Stimulated activated CD8-positive, alpha-beta memory T cell treated with anti-CD3 and anti-CD28 coated beads, Interleukin-7, amount 100 ng/mL, for 48 hours (primary cell): Measurements from ENCODE around the gene KNCN.

Source experiments
- DNase-seq, 2 donors: peaks; one replicate each; pipeline ENCODE4 v3.0.0-alpha.2; 2020; ENCODE audit warnings: low read depth in 1 of 2; ENCODE audit errors: extremely low read depth in 1 of 2

Gene KNCN

DNA sequence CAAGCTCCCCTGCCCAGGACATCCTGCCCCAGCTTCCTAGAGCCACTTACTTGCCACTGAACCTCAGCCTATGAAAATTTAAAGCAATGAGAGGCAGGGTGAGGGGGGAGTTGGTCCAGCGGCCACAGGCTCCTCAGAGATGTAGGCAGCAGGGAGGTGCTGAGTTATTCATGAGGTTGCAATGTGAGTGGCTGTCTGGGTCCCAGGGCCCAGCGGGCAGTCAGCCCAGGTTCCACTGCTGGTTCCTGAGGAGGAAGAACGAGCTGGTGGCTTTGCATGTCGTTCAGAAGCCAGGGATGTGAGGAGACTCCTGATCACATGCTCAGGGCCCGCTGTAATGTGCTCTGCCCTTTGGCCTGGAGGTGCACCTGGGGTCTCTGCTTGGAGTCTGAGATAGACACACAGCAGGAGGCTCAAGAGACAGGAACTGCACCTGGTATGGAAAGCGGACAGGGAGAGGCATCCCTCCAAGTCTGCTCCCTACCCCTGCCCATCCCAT is at the start of gene KNCN:
Gene KNCN, minus strand, starts transcription at position 51 of the 499 bp plus-strand sequence. CDS start 432 bp downstream, outside the sequence.
- no peak for DNase-seq

DNA sequence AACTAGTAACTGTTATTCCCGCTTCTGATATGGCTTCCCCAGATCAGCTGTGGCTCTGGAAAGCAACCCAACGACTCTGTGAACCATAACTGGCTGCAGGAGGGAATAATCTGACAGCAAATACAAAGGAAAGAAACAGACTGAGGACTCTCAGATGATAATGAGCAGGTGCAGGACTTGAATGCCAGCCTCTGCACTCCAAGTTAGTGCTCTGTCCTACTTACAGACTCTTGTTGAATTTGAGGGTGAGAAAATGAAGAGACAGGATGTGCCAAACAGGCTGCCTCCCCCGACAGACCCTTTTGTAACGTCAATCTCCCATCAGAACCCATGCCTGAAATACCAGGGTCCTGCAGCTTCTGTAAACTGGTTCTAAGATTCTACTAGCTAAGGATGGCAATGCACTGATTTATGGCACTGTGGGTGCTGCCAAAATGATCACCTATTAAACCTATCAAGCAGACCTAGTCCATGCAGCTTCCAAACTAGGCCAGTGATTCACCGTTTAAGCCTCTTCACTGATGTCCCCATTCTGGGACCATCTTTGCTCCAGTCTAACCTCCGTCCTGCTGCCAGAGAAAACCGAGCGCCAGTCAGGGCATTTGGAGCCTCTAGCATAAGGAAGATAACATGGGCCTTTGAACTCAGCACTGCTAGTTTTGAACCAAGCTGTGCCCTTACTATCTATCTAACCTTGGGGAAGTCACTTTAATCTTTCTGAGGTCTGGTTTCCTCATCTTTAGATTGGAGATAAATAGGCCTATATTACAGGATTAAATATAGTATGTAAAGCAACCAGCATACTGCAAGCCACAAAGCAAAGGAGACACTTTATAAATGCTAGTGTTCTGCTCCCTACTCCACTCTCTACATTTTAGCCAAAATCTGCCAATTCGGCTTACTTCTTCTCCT is 47.9 kb upstream of the KNCN start:
- no peak for DNase-seq

DNA sequence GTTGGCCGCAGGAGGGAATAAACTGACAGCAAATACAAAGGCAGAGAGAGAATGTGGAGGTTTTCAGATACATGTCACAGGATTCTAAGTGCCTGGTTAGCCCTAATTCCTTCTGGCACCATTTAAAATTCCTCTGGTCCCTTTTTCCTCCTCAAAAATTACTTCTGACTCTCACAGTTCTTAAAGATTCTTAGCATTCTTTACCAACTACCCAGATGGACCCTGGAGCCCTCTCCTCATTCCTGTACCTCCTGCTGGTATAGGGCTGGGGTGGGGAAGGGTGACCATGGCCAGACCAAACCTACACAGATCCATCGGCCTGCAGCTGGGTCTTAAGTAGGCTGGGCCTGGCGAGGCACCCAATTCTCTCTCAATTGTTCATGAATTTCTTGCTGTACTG is 45.4 kb upstream of the KNCN start:
- no peak for DNase-seq

DNA sequence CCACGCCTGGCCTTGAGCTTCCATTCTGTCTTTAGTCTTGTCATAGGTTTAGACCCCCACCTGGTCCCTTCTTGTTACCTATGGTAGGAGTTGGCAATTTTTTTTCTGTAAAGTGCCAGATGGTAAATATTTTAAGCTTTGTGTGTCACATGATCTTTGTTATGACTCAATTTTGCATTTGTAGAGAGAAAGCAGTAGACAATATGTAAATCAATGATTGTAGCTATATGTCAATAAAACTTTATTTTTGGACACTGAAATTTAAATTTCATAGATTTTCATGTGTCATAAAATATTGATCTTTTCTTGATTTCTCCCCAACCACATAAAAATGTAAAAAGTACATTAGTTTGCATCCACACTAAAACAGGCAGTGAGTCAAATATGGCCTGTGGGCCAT is 44.6 kb upstream of the KNCN start:
- no peak for DNase-seq

DNA sequence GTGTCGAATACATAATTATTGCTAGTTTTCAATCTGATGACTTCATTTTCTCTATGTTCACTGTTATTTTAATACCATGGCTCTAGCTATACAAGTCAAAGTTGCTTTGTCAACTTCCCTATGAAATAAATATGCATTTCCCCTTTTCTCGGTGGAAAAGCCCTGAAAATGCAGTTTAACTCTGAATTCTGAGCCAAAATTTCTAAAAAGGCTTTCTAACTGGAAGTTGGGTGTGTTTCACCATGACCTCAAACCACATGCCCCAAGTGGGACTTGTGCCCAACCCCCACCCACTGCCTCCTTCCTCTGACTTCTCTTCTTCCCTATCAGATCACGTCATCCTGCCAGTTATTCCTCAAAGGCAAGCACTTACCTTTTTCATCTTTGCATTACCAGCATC is 43.7 kb upstream of the KNCN start:
- DNase-seq: no peak

DNA sequence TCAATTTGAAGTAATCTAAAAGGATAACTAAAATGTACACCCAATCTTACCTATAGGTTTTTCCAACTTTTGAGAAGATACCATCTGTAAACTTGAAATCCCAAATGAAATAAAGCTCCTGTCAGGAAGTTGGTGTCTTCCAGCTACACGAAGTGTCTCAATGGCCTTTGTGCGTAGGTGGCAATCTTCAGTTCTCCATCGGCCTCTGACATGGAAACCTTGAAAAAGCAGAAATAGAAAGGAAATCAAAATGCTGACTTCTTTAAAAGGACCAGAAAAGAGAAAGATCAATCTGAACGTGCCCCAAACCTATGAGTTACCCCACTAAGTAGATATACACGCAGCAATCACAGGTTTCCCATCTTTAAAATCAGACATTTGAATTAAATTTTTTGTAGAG is 42.6 kb upstream of the KNCN start:
- no peak for DNase-seq

DNA sequence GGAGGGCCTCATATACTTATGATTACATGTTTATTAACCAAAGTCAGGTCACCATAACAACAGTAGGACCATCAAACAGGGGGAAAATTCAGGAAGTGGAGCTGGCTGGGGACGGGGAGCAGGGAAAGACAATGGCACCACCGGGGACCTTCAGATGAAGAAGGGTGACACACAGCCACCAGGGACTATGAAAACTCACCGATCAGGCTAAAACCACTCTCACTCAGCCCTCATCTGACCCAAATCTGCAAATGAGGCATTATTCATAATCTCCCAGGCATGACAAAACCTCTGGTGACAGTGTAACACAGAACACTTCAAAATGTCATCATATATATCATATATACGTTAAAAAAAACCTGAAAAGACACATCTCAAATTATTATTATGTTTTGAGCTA is 41.4 kb upstream of the KNCN start:
- DNase-seq: no peak

DNA sequence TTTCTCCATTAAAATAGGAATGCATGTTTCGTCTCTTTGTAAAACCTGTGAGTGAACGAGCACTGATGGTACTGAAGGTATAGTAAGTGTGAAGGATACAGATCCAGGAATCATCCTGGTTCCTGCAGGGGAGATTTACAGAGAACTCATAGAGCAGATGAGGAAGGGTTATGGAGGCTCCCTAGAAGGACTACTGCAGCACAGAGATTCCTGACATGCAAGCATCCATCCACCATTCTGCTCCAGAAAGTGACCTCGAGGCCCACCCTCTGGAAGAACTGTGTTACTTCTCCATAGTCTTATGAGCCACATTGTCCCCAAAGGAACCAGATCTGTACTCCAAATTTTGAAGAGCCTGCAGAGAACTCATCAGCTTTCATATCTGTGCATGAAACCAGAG is 38.1 kb upstream of the KNCN start:
- no peak for DNase-seq

DNA sequence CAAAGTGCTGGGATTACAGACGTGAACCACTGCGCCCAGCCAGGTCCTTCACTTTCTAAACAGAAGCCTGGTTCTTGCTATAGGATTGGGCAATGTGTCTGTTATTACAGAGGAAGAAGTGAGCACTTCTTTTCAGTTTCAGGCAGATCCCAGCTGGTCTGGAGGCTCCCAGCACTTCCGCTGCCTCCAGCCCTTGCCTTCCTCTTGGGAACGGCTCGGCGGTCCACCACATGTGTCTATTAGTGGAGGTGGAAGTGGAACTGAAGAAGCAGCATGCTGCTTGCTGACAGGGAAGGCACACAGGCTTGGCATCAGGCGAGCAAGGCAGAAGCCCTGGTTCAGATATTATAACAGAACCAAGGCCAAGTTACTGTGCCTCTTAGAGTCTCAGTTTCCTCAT is 35.6 kb upstream of the KNCN start:
- no peak for DNase-seq

DNA sequence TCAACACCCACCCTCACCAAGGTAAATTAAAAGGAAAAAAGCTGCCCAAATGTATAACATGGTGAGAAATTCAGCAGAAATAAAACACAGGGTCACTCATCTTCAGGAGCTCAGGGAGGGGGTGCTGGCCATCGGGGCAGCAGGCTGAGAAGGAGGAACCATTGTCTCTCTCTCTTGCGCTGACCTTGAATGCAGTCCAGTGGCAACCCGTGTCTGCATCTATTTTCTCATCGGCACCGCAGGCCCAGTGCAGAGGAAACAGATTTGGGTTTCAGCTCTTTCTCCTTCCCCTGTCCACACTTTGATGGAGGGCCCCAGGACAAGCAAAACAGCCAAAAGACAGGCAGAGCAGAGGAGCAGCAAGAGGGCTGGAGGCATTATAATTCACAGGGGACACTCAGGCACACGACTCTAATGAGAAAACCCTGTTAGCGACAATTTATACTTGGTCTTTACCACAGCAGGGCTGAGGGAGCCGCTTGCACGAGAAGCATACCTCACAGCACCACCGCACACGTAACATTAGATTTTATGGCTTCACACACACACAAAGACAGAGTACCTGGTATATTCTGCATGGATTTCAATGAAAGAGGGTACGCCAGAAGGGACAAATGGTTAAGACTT is 34.0 kb upstream of the KNCN start:
- no peak for DNase-seq

DNA sequence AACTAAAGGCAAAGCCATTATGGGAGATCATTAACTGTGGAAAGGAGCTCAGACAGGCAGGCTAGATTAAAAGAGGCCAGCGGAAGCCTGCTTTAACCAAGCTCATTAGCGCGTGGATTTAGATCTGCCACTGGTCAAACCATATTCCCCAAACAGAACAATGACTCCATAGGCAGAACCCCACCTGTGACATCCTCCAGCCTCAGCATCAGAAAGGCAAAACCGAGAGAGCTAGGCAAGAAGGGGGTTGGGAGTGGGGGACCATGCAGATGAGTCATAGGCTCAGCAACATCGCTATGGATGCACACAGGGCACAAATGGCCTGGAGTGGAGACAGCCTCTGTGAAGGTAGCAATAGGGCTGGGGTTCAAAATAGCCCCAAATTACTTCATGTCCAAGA is 32.0 kb upstream of the KNCN start:
- no peak for DNase-seq

DNA sequence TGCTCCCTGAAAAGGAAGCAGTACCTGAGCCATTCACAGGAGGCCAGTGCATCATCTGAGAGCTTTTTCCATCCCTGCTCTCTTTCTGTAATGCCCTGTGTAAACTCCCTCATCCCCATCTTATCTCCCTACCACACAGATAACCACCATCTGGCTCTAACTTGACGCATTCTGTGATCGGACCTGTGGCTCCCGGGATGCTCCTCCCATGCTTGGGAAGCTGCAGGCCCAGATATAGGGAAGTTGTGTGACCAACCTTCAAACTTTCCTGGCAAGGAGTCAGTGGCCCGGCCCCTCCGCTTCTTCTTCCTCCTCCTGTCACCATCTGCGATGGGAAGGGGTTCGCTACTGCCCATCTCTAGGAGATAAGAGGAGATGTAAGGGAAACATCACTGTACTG is 31.5 kb upstream of the KNCN start:
- DNase-seq: no peak

DNA sequence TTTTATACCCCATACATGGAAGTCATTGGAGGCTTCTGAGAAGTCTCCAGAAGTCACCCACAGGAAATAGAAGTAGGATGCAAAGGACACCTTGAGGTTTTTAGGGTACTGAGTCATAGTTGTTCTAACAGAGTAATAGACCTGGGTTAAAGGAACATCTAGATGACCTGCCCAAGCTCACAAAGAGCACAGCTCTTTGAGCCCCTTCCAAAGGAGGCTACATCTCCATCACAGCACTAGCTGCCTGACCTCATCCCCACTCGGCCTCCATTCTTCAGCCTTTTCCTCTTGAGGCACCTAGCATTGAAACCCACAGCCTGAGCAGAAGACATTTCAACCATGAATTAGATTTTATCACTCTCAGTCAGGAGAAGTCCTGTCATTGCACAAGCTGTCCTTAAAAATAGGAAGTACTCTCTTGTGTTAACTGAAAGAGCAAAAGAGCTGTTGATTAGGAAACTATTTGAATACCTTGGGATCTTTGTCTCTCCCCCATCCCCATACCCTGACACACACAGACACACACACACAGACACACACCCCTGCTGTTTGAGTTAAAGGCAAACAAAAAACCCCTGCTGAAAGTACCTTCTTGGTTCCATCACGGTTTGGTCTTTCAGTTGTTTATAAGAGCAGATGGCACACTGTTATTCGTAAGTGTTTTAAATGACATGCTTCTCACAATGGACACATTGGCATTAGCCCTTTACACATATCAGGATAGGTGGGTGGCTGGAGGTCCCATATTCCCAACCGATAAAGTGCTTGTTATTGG is 30.4 kb upstream of the KNCN start:
- DNase-seq: no peak

DNA sequence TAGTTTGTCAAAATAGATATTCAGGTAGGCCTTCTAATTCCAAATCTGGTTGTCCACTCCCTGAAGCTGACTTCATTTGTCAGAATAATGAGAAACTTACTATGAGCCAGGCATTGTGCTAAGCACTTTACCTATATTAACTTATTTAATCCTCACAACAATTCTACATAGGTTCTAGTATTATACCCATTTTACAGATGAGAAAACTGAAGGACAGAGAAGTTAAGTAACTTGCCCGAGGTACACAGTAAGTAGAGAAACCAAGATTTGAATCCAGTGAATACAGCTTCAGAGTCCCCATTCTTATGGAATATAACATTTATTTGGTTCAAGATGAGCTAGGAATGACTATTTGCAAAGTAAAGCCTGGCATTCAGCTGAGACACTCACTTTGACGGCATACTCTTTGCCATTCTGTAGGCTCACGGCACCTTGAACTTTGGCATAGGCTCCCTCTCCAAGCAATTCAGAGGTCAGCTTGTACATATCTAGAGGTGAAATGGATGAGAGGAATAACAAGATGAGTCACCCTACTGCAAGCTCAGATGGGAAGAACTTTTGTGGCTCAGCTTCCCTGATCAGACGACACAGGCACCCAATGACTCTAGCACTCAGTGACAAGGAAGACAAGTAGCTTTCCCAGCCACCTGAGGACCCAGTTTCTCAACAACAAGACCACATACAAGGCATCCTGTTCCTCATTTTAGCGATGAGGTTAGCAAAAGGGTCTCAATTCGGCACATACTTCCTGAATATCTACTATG is 28.9 kb upstream of the KNCN start:
- no peak for DNase-seq

DNA sequence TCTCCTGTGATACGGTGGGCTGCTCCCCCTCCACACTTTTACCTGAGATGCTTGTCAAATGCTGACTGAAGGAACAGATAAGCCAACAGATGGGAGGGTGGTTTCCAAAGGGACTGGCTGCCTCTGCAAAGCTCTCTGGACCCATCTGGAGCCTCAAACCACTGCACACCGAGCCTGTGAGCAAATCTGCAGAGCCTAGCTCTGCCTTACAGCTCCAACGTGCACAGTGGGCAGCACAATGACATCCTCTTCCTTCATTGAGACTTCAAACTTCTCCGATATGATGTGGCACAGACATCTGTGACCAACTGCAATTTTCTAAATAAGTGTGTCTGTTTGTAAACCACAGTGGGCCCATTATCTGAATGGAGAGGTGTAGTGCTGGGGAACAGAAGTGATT is 26.2 kb upstream of the KNCN start:
- no peak for DNase-seq

DNA sequence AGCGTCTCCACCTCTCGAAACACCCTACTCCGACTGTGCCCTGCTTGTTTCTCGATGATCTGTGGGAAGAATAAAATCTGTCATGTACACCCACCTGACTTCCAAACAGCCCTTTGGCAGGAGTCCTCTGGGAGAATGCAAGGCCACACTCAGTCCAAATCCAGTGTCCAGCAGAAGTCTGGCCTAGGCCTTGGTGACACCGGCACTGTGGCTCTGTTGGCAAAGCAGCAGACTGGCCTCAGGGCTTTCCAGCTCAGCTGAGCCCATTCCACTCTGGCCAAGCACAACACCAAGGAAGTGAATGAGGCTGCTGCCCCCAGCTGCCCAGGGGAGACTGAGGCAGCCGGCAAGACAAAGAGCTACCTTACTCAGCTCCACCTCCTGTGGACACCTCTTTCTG is 25.1 kb upstream of the KNCN start:
- DNase-seq: no peak

DNA sequence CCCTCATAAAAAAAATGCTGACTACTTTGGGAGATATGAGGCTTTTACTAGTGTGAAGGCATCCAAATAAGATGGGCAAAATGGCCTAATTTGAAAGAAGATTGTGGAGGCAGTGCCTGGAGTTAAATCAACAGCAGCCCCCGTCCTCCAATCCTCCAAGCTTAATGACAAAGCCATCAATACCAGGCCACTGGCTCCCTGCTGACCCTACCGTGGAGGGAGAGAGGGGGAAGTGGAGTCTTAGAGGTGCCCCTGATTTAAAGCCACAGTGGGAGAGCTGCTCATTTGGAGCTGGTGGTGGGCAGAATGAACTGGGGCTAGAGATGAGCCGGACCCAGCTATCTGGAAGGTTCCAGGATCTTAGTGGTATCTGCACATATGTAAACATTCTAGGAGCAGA is 24.3 kb upstream of the KNCN start:
- DNase-seq: no peak

DNA sequence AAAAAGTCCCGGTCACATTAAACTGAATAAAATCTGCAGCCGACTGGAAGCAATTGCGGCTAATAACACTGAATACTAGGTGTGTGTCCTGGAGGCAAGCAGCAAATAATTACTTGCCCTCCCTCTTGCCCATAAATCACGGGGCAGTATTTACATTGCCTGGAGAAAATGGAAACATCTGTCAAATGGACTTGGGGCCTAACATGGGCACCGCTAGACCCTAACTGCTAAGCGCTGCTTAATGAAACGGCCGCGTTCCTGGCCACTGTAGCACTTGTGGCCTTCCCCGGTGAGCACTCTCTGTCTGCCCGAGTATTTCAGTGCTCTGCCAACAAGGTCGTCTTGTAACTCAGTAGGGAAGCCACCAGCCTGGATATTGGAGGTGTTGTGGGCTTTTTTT is 23.9 kb upstream of the KNCN start:
- no peak for DNase-seq

DNA sequence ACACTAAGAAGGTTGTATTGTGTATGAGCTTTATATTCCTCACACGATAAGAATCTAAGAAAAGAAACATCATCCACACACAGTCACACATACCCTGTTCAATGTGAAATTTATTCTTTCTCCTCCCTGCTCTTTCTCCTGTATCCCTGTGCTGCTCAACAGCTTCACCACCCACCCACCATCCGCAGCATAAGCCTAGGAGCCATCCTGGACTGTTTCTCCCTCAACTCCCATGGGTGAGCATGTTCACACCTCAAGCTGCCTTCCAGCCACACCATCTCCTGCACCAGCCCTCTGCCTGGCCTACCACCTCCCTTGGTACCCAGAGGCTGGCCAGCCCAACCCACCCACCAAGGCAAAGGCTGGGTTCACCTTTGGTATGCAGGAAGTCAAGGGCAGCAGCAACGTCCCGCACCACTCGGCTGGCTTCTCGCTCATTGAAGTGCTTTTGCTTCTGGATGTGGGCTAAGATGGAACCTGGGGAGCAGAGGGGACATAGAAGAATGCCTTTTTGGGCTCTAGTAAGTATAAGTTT is 20.3 kb upstream of the KNCN start:
- no peak for DNase-seq

DNA sequence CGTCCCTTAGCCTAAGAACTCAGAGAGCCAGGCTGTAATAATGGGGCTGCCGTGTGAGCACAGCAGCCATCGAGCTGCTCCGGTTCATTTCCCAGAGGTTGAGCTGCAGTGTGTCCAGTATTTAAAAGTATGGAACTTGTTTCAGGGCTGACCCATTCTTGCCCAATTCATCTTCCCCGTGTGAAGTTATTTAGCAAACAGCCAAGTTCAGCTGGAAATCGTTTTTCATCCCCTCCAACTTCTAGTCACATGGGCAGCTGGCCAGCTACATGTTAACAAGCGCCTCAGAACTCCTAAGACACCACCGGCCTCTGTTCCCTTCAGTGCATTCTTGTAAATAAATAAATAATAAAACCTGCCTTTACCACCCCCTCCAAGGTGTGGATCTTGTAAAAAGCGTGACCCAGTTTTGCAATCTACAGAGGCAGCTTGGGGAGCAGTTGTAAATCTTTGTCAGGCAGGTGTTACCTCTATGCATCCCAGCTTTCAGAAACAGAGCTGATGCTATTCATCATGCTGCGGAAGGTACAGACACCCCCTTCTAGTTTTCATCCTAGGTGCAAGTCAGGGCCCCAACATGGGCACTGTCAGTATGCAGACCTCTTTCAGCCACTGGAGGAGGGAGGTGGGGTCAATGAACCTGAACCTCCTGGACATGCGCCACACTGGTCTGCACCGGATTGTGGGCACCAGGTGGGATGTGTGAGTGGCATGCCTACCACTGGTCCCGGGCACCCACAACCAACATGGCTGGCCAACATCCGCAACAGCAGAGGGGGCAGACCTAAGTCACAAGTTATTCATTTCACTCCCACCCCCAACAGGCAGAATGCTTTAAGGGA is 18.7 kb upstream of the KNCN start:
- DNase-seq: no peak
